Measurements from ENCODE around the gene MRC2.
A peak's percentile ranks its signal among the peaks of the same experiment; 100 is the strongest.
"Not testable (repeated sequence)": the region's sequence is repeated elsewhere in the genome, so short reads cannot be mapped to it uniquely, and the experiment has no call there.

Gene MRC2, protein sequence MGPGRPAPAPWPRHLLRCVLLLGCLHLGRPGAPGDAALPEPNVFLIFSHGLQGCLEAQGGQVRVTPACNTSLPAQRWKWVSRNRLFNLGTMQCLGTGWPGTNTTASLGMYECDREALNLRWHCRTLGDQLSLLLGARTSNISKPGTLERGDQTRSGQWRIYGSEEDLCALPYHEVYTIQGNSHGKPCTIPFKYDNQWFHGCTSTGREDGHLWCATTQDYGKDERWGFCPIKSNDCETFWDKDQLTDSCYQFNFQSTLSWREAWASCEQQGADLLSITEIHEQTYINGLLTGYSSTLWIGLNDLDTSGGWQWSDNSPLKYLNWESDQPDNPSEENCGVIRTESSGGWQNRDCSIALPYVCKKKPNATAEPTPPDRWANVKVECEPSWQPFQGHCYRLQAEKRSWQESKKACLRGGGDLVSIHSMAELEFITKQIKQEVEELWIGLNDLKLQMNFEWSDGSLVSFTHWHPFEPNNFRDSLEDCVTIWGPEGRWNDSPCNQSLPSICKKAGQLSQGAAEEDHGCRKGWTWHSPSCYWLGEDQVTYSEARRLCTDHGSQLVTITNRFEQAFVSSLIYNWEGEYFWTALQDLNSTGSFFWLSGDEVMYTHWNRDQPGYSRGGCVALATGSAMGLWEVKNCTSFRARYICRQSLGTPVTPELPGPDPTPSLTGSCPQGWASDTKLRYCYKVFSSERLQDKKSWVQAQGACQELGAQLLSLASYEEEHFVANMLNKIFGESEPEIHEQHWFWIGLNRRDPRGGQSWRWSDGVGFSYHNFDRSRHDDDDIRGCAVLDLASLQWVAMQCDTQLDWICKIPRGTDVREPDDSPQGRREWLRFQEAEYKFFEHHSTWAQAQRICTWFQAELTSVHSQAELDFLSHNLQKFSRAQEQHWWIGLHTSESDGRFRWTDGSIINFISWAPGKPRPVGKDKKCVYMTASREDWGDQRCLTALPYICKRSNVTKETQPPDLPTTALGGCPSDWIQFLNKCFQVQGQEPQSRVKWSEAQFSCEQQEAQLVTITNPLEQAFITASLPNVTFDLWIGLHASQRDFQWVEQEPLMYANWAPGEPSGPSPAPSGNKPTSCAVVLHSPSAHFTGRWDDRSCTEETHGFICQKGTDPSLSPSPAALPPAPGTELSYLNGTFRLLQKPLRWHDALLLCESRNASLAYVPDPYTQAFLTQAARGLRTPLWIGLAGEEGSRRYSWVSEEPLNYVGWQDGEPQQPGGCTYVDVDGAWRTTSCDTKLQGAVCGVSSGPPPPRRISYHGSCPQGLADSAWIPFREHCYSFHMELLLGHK (N-terminal part only)

GRCh38 chr17:62627219-62627903, at the start of gene MRC2:
Gene MRC2 (plus strand): TSS chr17:62627670. CDS start chr17:62627803, 133 bp downstream.
- DNase-seq = peak; percentile 19

GRCh38 chr17:62578757-62579487, 48.5 kb upstream of the MRC2 start:
- DNase-seq = no peak

DNA sequence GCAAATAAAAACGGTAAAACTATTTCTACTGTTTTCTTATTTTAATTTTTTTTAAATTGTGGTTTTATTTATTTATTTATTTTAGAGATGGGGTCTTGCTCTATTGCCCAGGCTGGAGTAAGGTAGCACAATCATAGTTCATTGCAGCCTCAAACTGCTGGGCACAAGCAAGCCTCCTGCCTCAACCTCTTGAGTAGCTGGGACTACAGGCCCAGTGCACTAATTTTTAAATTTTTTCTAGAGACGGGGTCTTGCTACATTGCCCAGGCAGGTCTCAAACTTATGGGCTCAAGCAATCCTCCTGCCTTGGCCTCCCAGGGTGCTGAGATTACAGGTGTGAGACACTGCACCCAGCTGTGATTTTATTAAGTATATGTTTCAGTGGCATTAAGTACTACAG, 46.5 kb upstream of the MRC2 start:
- DNase-seq = no peak

DNA sequence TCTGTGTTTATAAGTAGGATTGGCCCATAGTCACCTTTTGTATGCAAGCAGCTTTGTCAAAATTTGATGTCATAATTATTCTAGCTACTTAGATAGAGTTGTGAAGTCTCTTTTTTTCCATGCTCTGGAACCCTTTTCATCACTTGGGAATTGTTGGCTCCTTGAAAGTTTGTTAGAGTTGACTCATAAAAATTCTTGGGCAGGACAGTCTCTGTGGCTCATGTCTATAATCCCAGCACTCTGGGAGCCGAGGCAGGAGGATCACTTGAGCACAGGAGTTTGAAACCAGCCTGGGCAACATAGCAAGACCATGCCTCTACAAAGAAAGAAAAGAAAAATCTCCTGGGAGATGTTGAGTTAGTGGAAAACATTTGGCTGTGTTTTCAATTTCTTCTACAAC, 45.7 kb upstream of the MRC2 start:
- no peak for DNase-seq

- no peak for DNase-seq
Observed at GRCh38 chr17:62587554-62587953, 39.9 kb upstream of the MRC2 start.

- DNase-seq = no peak
Observed at GRCh38 chr17:62588109-62588508, 39.4 kb upstream of the MRC2 start.

DNA sequence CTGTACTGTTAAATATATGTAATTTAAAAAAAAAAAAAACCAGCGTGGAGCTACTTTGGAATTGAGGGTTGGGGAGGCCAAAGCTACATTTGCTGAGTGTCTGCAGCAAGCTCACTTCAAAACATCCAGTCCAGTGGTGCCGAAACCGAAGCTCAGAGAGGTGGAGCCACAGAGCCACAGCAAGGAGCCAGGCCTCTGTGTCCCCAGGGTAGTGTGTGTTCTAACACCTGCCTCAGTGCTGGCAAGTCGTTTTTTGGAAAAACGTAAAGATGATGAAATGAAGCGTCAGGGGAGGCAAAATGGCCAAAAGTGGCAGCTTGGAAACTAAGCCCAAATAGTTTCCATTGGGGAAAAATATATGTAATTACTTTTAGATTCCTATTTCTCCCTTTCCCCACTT, 36.1 kb upstream of the MRC2 start:
- no peak for DNase-seq

DNA sequence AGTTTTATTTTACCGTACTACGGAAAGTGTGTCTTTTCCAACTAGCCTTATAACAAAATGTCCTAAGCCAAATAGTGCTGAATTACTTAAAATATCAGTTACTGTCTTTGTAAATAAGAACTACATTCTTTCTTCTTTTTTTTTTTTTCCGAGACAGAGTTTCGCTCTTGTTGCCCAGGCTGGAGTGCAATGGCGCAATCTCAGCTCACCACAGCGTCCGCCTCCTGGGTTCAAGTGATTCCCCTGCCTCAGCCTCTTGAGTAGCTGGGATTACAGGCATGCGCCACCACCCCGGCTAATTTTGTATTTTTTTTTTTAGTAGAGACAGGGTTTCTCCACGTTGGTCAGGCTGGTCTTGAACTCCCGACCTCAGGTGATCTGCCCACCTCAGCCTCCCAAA, 35.6 kb upstream of the MRC2 start:
- not testable (repeated sequence) for DNase-seq

GRCh38 chr17:62592341-62593099, 35.0 kb upstream of the MRC2 start:
- DNase-seq = no peak

DNA sequence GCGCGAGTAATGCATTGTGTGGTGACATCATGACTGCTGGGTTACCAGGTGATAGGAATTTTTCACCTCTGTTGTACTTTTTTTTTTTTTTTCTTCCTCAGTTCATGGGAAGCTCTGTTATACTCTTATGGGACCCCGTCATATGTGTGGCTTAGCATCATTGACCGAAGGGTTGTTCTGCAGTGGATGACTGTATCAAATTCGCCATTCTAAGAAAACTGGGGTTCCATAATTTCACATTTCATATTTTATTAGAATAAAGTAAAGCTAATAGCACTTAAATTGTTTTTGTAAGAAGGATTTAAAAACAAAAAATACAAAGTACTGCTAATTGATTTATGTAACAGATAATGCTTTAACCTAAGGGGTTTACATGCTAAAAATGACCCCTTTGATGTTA, 32.0 kb upstream of the MRC2 start:
- no peak for DNase-seq

DNA sequence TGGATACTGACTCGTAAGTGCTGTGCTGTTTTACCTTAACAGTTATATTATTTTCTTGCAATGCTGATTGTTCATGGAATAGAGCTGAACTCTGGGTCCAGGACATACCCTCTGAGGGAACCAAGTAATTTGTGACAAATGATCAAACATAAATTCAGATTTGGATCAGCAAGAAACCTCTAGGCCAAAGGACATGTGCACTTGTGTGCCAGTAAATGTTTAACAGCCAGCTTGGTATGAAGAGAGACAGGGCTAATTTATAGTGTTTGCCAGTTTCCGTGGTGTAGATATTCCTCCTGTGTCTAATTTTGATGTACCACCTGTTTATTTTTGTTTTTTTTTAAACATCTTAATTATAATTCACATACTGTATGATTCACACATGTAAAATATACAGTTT, 30.8 kb upstream of the MRC2 start:
- no peak for DNase-seq

DNA sequence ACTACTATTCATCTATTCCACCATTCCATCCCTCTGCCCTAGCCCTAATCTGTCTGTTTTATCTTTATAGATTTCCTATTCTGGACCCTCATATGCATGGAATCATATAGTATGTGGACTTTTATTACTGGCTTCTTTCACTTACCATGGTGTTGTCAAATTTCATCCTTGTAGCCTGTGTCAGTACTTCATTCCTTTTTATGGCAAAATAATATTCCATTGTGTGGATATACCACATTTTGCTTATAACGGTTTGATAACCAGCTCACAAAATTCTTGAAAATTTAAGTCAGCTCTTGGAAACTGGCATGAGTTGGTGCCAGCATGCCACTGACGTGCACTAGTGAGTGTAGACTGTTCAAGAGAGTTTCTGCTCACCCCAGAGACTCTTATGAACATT, 30.3 kb upstream of the MRC2 start:
- DNase-seq = no peak

- no peak for DNase-seq
Observed at GRCh38 chr17:62597920-62598319, 29.6 kb upstream of the MRC2 start.

- no peak for DNase-seq
Observed at GRCh38 chr17:62599964-62600657, 27.4 kb upstream of the MRC2 start.

GRCh38 chr17:62600805-62601204, 26.7 kb upstream of the MRC2 start:
- no peak for DNase-seq

- DNase-seq = no peak
Observed at GRCh38 chr17:62601471-62601870, 26.0 kb upstream of the MRC2 start.

DNA sequence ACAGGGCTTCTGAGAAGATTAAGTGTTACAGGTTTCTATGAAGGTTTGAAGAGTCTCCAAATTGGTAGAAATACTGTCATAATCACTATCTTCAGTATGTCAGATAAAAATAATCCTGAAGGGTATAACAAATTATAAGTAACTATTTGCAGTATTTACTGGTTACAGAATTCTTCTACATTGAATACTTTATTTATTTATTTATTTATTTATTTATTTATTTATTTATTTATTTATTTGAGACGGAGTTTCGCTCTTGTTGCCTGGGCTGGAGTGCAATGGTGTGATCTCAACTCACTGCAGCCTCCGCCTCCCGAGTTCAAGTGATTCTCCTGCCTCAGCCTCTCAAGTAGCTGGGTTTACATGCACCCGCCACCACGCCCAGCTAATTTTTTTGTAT, 23.7 kb upstream of the MRC2 start:
- DNase-seq = not testable (repeated sequence)

- no peak for DNase-seq
Observed at GRCh38 chr17:62605588-62605987, 21.9 kb upstream of the MRC2 start.

DNA sequence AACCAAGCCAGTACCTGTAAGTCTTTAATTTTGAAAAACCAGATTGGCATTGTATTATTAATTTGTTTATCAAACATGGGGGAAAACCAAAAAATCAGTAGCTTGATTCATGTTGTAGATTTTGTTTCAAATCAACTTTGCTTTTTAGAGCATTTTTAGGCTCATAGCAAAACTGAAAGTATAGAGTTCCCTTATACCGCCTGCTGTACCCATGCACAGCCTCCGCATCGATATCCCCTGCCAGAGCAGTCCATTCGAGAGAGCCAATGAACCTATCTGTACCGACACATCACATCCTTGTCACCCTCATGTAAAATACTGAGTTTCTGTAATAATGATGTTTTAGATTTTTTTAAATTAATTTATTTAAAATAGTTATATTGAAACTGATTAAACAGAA, 16.2 kb upstream of the MRC2 start:
- DNase-seq = peak; percentile 10

DNA sequence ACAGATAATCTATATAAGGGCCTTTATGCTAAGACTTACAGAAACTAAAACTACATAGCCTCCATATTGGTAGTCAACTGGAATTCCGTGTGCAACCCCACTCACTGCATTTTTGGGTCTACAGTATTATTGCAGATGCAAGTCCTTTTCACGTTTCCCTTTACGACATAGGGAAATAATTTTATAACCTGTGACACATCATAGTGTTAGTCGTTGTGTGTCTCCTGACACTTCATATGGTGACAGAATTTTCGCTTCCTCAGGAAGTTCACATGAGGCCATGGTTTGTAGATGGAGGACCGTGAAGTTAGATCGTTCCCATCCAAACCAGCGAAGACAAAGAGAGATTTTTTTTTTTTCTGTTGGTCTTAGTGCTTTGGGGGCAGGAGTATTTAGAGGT, 15.7 kb upstream of the MRC2 start:
- peak; percentile 12 for DNase-seq
